Peyer's patch (tissue), 4 donors: ENCODE measurements around the gene SYDE1. TPM values are rescaled to one million over a fixed set of nuclear protein-coding genes. Genes with fewer than 3 reads are reported as not detected.
"Not testable (repeated sequence)": the region's sequence is repeated elsewhere in the genome, so short reads cannot be mapped to it uniquely, and the experiment has no call there.

Experiments
- DNase-seq, 3 donors: peaks; one replicate each; pipeline ENCODE4 v3.0.0-alpha.2; 2017 to 2019
- H3K27ac ChIP-seq, 4 donors: fragments of 200-600 bp; sonication (generic); one replicate each; pipeline ENCODE4 v1.5.1; 2016 to 2019
- H3K27me3 ChIP-seq, 2 donors: fragments of 200-600 bp; sonication (generic); one replicate each; pipeline ENCODE4 v1.5.1; 2019
- H3K36me3 ChIP-seq, 3 donors: fragments of 200-600 bp; sonication (generic); one replicate each; pipeline ENCODE4 v1.5.1; 2016 to 2019
- H3K4me1 ChIP-seq, 4 donors: fragments of 200-600 bp; sonication (generic); one replicate each; pipeline ENCODE4 v1.5.1; 2016 to 2019
- H3K4me3 ChIP-seq, 4 donors: fragments of 200-600 bp; sonication (generic); 1 replicate in 3 of 4; 2 replicates in 1 of 4; pipeline ENCODE4 v1.5.1; 2016 to 2019; ENCODE audit warnings: mild to moderate bottlenecking in 1 of 4
- H3K9me3 ChIP-seq, 4 donors: fragments of 200-600 bp; sonication (generic); one replicate each; pipeline ENCODE4 v1.5.1; 2016 to 2019; ENCODE audit warnings: mild to moderate bottlenecking in 1 of 4
- CTCF ChIP-seq, 6 experiments: fragments of 450-650 bp in 4 of 6; fragments of 200-600 bp in 2 of 6; sonication (generic) in 1 of 6; IDR thresholded peaks; one replicate each; pipeline ENCODE4 v1.5.1; 2017 to 2019; ENCODE audit warnings: antibody characterized with exemption in 6 of 6, mild to moderate bottlenecking in 3 of 6, moderate library complexity in 1 of 6
- POLR2A ChIP-seq, 2 donors: fragments of 450-650 bp; IDR thresholded peaks; one replicate each; pipeline ENCODE4 v1.5.1; 2017; ENCODE audit warnings: antibody characterized with exemption in 2 of 2, mild to moderate bottlenecking in 2 of 2, moderate library complexity in 2 of 2
- total RNA-seq, 4 donors: library from RNA; depleted of rRNA; stranded (reverse); fragments of >200 nt; gene quantifications; one replicate each; pipeline ENCODE4 v1.1.0, GENCODE V29; 2016

The SYDE1 gene
- total RNA-seq, 4 donors from 2014 or later, result 2.3 to 7.4 (median 6.2) TPM

- Histone ChIP-seq H3K27me3 (no peaks in the 10 kb centered on the region), H3K27ac (no peak overlapping the region), H3K36me3 (no peaks in the 10 kb centered on the region), H3K4me3 (no peak overlapping the region), H3K4me1 (no peaks in the 10 kb centered on the region), H3K9me3 (no peaks in the 10 kb centered on the region)
- TF ChIP-seq POLR2A (IDR thresholded peaks at IDR 0.05) (no peak), CTCF (IDR thresholded peaks at IDR 0.05) (no peak)
- no peak for DNase-seq
These were observed 31.4 kb upstream of the SYDE1 start for GRCh38 chr19:15075806-15076205.

- not testable (repeated sequence) for H3K36me3 ChIP-seq, H3K9me3 ChIP-seq, H3K4me3 ChIP-seq, H3K27ac ChIP-seq, H3K4me1 ChIP-seq, DNase-seq, H3K27me3 ChIP-seq
These were observed 27.2 kb upstream of the SYDE1 start for GRCh38 chr19:15080002-15080401.

DNA sequence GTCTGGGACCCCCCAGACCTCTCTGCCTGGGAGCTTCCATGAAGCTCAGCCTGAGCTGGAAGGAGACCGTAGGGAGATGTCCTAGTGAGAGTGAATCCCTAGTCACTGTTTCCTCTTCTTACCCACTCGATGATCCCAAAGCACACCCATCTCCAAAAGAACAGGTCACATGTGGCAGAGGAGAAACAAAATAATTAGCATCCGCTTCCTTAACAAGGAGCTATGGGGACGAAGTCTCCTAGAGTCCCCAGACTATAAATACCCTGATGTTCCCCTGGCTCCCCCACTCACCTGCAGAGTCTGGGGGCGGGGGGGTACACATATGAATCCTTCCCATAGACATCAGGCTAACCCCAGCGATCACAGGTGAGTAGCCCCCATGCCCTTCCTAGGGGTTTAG is 25.3 kb upstream of the SYDE1 start, which contains the start of gene OR1I1:
Gene OR1I1 (plus strand): TSS at position 301 of the 400 bp plus-strand sequence. CDS start 4,855 bp downstream, outside the sequence.
- no peaks in the 10 kb centered on the region for H3K9me3 ChIP-seq
- H3K4me1 ChIP-seq, result no peaks in the 10 kb centered on the region
- no peaks in the 10 kb centered on the region for H3K36me3 ChIP-seq
- no peak for DNase-seq
- no peak within 1 kb of the TSS for H3K4me3 ChIP-seq
- no peaks in the 10 kb centered on the region for H3K27me3 ChIP-seq
- H3K27ac ChIP-seq, result no peak within 1 kb of the TSS
- TF ChIP-seq CTCF (IDR thresholded peaks at IDR 0.05), result no peak

GRCh38 chr19:15087182-15087581 is 20.0 kb upstream of the SYDE1 start:
- no peak overlapping the region for H3K4me3 ChIP-seq
- DNase-seq, result no peak
- TF ChIP-seq POLR2A (IDR thresholded peaks at IDR 0.05) (no peak), CTCF (IDR thresholded peaks at IDR 0.05) (no peak)
- H3K36me3 ChIP-seq, result no peaks in the 10 kb centered on the region
- peaks cover 0 to 2% (median 0%) of the 10 kb centered on the region in 4 donors for H3K4me1 ChIP-seq
- H3K9me3 ChIP-seq, result no peaks in the 10 kb centered on the region
- H3K27ac ChIP-seq, result no peak overlapping the region
- H3K27me3 ChIP-seq, result no peaks in the 10 kb centered on the region

GRCh38 chr19:15091918-15092753 is 15.1 kb upstream of the SYDE1 start:
- Histone ChIP-seq H3K27ac (no peak overlapping the region), H3K4me3 (no peak overlapping the region), H3K36me3 (no peaks in the 10 kb centered on the region), H3K4me1 (peaks cover 0 to 4% (median 0%) of the 10 kb centered on the region in 4 donors), H3K27me3 (no peaks in the 10 kb centered on the region), H3K9me3 (no peaks in the 10 kb centered on the region)
- TF ChIP-seq CTCF (IDR thresholded peaks at IDR 0.05), result peak; percentile 41 to 77 (median 53)
- no peak for TF ChIP-seq POLR2A (IDR thresholded peaks at IDR 0.05)
- DNase-seq, result peak in 2 of 3 donors; percentile 25 to 65

DNA sequence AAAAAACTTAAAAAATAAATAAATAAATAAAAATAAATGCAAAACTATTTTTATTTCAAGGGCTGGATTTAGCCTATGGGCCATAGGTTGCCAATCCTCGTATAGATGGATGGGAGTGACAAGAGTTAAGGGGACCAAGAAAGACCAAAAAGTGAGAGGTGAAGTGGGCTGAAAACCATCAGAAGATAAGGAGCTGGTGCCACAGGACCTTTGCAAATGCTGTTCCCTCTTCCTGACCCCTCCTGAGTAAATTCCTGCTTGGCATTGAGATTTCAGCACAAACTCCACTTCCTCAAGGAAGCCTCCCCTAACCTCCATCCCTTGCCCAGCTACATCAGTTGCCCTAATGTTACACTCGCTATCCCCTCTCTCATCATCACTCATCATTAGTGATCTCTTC is 14.2 kb upstream of the SYDE1 start:
- Histone ChIP-seq H3K4me3 (no peak overlapping the region), H3K27ac (no peak overlapping the region), H3K9me3 (no peaks in the 10 kb centered on the region), H3K36me3 (no peaks in the 10 kb centered on the region), H3K4me1 (peaks cover 0 to 4% (median 0%) of the 10 kb centered on the region in 4 donors), H3K27me3 (no peaks in the 10 kb centered on the region)
- no peak for TF ChIP-seq POLR2A (IDR thresholded peaks at IDR 0.05)
- TF ChIP-seq CTCF (IDR thresholded peaks at IDR 0.05), result no peak
- no peak for DNase-seq
